Brain microvascular endothelial cell (primary cell): ENCODE data around the gene ALKBH6.
A peak's percentile ranks its signal among the peaks of the same experiment; 100 is the strongest.

ENCODE experiments used
- DNase-seq: peaks from one replicate; pipeline ENCODE4 v3.0.0-alpha.2; 2020
- H3K27ac ChIP-seq: fragments of 250-450 bp; sonication (Bioruptor Pico); 2 replicates; pipeline ENCODE4 v1.5.1; 2020; ENCODE audit warnings: mild to moderate bottlenecking, moderate library complexity
- H3K27me3 ChIP-seq: fragments of 250-450 bp; sonication (Bioruptor Pico); replicated peaks from 2 replicates; pipeline ENCODE4 v1.5.1; 2020; ENCODE audit warnings: mild to moderate bottlenecking
- H3K36me3 ChIP-seq: fragments of 250-450 bp; sonication (Bioruptor Pico); replicated peaks from 2 replicates; pipeline ENCODE4 v1.5.1; 2020; ENCODE audit warnings: mild to moderate bottlenecking
- H3K4me3 ChIP-seq: 2 replicates; pipeline ENCODE4 v1.5.1; 2011; ENCODE audit warnings: low read depth, mild to moderate bottlenecking, control low read depth, low read length, moderate library complexity
- in situ Hi-C: cut with HindIII; loops from 2 replicates; pipeline ENCODE4 v1.10.0; 2017; ENCODE audit warnings: low sequenced_read_pairs, low pct_ligation_motif_present
- TF ChIP-seq, protein P1 (sequence below): IDR thresholded peaks from 2 replicates; pipeline ENCODE4 v1.5.1; 2011; ENCODE audit warnings: low read depth, mild to moderate bottlenecking, moderate library complexity, low read length, control low read depth, inconsistent platforms; ENCODE audit errors: missing control alignments

The ALKBH6 gene

DNA sequence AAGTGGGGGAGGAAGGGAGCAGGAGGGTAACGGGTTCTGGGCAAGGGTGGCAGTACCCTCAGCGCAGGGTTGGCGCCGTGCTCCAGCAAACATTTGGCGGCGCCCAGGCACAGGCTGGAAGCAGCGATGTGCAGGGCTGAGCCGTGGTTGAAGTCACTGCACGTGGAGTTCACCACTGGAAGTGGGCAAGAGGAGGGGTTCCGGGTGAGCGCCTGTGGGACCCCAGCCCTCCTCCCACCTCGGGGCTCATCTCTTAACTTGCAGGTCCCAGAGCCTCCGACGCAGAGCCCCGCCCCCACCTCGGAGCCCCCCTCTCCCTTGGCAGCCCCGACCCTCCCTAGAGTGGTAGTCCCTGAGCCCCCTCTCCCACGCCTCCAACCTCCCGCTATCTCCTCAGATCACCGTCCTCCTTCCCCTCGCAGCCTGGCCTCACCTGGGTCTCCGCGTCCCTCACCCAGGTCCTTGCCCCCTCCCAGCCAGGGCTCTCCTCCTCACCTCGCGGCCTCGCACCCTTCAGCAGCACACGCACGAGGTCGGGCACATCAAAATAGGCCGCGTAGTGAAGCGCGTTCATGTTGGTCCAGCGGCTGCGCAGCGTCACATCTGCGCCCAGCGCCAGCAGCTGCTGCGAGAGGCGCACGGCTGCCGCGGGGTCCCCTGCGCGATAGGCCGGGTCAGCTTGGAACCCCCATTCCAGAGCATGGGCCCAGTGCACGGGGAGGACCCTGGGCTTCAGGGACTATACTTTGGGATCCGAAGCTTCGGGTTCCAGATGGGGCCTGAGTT, 12.3 kb upstream of the ALKBH6 start:
- Histone ChIP-seq H3K36me3 (peaks cover 9% of the 10 kb centered on the region), H3K27ac (no peak overlapping the region), H3K27me3 (no peaks in the 10 kb centered on the region), H3K4me3 (no peak overlapping the region)
- DNase-seq: no peak
- TF ChIP-seq, protein P1, sequence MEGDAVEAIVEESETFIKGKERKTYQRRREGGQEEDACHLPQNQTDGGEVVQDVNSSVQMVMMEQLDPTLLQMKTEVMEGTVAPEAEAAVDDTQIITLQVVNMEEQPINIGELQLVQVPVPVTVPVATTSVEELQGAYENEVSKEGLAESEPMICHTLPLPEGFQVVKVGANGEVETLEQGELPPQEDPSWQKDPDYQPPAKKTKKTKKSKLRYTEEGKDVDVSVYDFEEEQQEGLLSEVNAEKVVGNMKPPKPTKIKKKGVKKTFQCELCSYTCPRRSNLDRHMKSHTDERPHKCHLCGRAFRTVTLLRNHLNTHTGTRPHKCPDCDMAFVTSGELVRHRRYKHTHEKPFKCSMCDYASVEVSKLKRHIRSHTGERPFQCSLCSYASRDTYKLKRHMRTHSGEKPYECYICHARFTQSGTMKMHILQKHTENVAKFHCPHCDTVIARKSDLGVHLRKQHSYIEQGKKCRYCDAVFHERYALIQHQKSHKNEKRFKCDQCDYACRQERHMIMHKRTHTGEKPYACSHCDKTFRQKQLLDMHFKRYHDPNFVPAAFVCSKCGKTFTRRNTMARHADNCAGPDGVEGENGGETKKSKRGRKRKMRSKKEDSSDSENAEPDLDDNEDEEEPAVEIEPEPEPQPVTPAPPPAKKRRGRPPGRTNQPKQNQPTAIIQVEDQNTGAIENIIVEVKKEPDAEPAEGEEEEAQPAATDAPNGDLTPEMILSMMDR: no peak
- in situ Hi-C loops: no loop called here

DNA sequence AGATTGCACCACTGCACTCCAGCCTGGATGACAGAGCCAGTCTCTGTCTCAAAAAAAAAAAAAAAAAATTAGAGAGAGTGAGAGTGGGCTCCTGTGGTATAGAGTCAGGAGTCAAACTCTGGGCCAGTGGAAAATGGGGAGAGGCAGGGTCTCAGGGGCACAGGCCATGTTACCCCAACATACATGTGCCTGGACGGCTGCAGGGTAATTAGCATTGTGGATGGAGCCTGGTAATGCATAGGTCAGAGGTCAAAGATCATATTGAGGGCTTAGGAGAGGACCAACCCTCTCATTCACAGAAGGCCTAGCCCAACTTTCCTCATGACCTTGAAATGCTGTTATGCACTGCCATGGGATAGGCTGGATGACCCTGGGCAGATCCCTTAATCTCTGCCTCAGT, 11.5 kb upstream of the ALKBH6 start:
- no peaks in the 10 kb centered on the region for H3K27me3 ChIP-seq
- DNase-seq: no peak
- H3K27ac ChIP-seq: no peak overlapping the region
- no peak overlapping the region for H3K4me3 ChIP-seq
- in situ Hi-C loops: no loop called here
- TF ChIP-seq, protein P1: no peak
- H3K36me3 ChIP-seq: peaks cover 9% of the 10 kb centered on the region

DNA sequence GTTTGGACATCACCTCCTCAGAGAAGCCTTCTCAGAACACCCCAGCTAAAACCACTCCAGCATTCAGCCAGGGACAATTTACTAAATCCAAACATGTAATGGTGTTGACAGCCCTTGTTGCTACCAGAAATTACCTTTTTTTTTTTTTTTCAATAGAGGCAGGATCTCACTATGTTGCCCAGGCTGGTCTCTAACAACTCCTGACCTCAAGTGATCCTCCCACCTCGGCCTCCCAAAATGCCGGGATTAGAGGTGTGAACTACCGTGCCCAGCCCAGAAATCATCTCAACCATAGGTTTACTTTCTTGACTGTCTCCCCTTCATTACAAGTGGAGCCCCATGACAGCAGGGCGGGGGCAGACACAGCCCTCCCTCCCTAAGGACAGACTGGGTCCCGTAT, 9.4 kb upstream of the ALKBH6 start:
- no peaks in the 10 kb centered on the region for H3K27me3 ChIP-seq
- in situ Hi-C loops: no loop called here
- TF ChIP-seq, protein P1: no peak
- H3K27ac ChIP-seq: no peak overlapping the region
- H3K4me3 ChIP-seq: no peak overlapping the region
- DNase-seq: no peak
- peaks cover 14% of the 10 kb centered on the region for H3K36me3 ChIP-seq

DNA sequence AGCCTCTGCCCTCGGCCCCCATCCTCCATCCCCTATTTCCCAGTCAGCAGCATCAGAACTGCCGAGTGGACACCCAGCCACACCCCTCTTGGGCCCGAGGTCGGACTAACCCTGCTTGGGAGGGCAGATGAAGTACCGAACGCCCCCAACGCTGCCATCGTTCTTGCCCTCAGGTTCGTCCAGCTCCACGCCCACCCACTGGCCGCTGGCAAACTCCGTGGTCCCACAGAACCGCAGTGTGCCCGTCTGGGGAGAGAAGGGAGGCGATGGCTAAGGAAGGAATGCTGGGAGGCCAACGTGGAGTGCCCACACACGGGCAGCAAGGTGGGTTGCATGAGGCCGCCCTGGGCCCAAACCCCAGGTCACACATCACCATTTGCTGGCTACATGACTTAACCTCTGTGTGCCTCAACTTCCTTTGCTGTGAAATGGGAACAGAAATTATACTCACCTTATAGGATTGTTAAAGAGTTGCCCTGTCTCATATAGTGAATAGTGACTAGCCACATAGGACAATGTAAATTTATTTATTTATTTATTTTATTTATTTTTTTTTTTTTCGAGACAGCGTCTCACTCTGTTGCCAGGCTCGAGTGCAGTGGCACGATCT, 5.2 kb upstream of the ALKBH6 start:
- TF ChIP-seq, protein P1: no peak
- Histone ChIP-seq H3K27ac (no peak overlapping the region), H3K4me3 (no peak overlapping the region), H3K36me3 (peaks cover 24% of the 10 kb centered on the region), H3K27me3 (no peaks in the 10 kb centered on the region)
- in situ Hi-C loops: no loop called here
- DNase-seq: no peak

DNA sequence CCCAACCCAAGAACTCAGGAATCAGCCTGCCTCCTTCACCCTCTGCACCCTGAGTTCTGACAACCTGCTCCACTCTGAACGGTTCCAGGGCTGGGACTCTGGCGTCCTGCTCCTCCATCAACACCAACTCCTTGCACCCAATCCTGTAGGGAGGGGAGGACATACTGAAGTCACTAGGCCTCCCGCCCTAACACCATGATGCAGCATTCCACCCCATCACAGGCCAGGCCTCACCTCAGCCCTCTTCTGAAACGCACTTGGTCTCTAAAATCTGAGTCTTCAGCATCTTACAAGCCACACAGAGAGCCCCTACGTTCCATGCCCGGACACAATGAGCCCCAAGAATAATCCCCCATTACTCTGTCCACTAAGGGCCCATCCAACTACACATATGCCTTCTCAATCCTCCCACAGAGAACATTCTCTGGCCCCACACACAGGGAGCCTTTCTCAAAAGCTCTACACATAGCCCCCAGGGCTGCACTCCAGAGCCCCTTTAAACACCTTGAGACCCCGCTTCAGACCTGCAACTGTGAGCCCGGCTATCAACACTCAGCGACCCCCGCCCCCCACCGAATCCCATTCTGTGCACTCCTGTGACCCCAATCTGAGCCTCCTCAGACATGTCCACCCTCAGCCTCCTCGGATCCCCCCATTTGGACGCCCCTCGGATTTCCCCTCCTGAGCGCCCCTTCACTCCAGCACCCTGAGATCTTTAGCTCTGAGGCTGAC, 567 bp downstream of the ALKBH6 start:
- Histone ChIP-seq H3K27me3 (no peaks in the 10 kb centered on the region), H3K27ac (peak overlapping the region; percentile 56), H3K36me3 (peaks cover 15% of the 10 kb centered on the region), H3K4me3 (peak overlapping the region; percentile 85)
- in situ Hi-C loops: no loop called here
- TF ChIP-seq, protein P1: no peak
- DNase-seq: no peak
